A673 (cell line): ENCODE results near the gene IQGAP3. TPM values are rescaled to one million over a fixed set of nuclear protein-coding genes. Genes with fewer than 3 reads are reported as not detected.

Source experiments
- BruUV-seq: library from RNA; stranded (reverse); fragments of 400-500 nt; replicated peaks from 2 replicates; lab custom pipeline; 2021; lab: Mats Ljungman, UMichigan
- CTCF ChIA-PET: fragments of 300-600 bp; sonication (Branson Sonifier 250); formaldehyde crosslinking; loops from one replicate; lab custom pipeline; 2022; ENCODE audit warnings: antibody characterized with exemption; lab: Charles Lee
- POLR2A ChIA-PET: fragments of 300-600 bp; sonication (Branson Sonifier 250); formaldehyde crosslinking; loops from one replicate; lab custom pipeline; 2022; ENCODE audit warnings: antibody characterized with exemption; ENCODE audit not compliant: low non-redundant PET; lab: Charles Lee
- DNase-seq: peaks from one replicate; pipeline ENCODE4 v3.0.0-alpha.2; 2015; ENCODE audit warnings: low spot score
- H3K27ac ChIP-seq: fragments of 200-600 bp; sonication (generic); 2 replicates; pipeline ENCODE4 v1.5.1; 2016; ENCODE audit warnings: mixed run types, low read depth, mild to moderate bottlenecking, mixed read lengths, antibody characterized with exemption, low read length; ENCODE audit not compliant: poor library complexity, severe bottlenecking
- H3K27me3 ChIP-seq: fragments of 200-600 bp; sonication (generic); replicated peaks from 2 replicates; pipeline ENCODE4 v1.6.1; 2017; ENCODE audit warnings: mixed run types, low read depth, mild to moderate bottlenecking, mixed read lengths, antibody characterized with exemption, low read length; ENCODE audit not compliant: insufficient read depth, poor library complexity
- H3K36me3 ChIP-seq: fragments of 200-600 bp; sonication (generic); 2 replicates; pipeline ENCODE4 v1.6.1; 2016; ENCODE audit warnings: mixed run types, mild to moderate bottlenecking, mixed read lengths, antibody characterized with exemption, low read length; ENCODE audit not compliant: insufficient read depth, poor library complexity, severe bottlenecking
- H3K4me1 ChIP-seq: fragments of 200-600 bp; sonication (generic); 2 replicates; pipeline ENCODE4 v1.6.1; 2017; ENCODE audit warnings: mixed run types, mild to moderate bottlenecking, mixed read lengths, antibody characterized with exemption, low read length; ENCODE audit not compliant: insufficient read depth, poor library complexity, severe bottlenecking
- H3K4me3 ChIP-seq: fragments of 200-600 bp; sonication (generic); 2 replicates; pipeline ENCODE4 v1.5.1; 2016; ENCODE audit warnings: low read depth, mixed run types, mild to moderate bottlenecking, mixed read lengths, low read length; ENCODE audit not compliant: poor library complexity, severe bottlenecking
- H3K9me3 ChIP-seq: fragments of 200-600 bp; sonication (generic); 2 replicates; pipeline ENCODE4 v1.6.1; 2016; ENCODE audit warnings: mixed run types, low read depth, mild to moderate bottlenecking, mixed read lengths, antibody characterized with exemption, low read length; ENCODE audit not compliant: poor library complexity, severe bottlenecking
- CTCF ChIP-seq: fragments of 300-800, 200-600 bp; sonication (generic); conservative IDR thresholded peaks from 2 replicates; pipeline ENCODE4 v1.5.1; 2017; ENCODE audit warnings: low read depth, mild to moderate bottlenecking, antibody characterized with exemption, low read length, moderate library complexity, mixed read lengths
- EZH2 ChIP-seq: fragments of 200-600 bp; sonication (generic); IDR thresholded peaks from 2 replicates; pipeline ENCODE4 v1.6.1; 2017; ENCODE audit warnings: borderline replicate concordance, low read depth, mild to moderate bottlenecking, mixed read lengths, antibody characterized with exemption, low read length; ENCODE audit not compliant: poor library complexity, severe bottlenecking
- intact Hi-C: fragments of 100-400 bp; cut with micrococcal nuclease; formaldehyde crosslinking; loops from one replicate; pipeline ENCODE4 v1.10.0; 2022; ENCODE audit not compliant: unreplicated experiment
- total RNA-seq: library from RNA; stranded (reverse); gene quantifications from 2 replicates; pipeline ENCODE4 v1.2.3, GENCODE V29; 2021

IQGAP3 gene
- total RNA-seq, 1 experiment from 2014 or later: 37.5 TPM

GRCh38 chr1:156581661-156582387, 9.5 kb upstream of the IQGAP3 start:
- POLR2A ChIA-PET: interaction anchor here (0.6 kb wide), 1 partner anchor 55 kb away, joined by 6 read pairs; no protein-coding TSS in a partner anchor
- no TSS peak for BruUV-seq
- Histone ChIP-seq H3K4me1 (no peaks in the 10 kb centered on the region), H3K27me3 (no peaks in the 10 kb centered on the region), H3K9me3 (no peaks in the 10 kb centered on the region), H3K36me3 (no peaks in the 10 kb centered on the region), H3K27ac (no peak overlapping the region), H3K4me3 (no peak overlapping the region)
- intact Hi-C loops: loop anchor here (5.0 kb wide), 1 partner anchor 95 kb away; the partner anchor contains the start of gene NES
- CTCF ChIA-PET: no interaction called here
- no peak for DNase-seq
- TF ChIP-seq CTCF (no peak), EZH2 (no peak)

GRCh38 chr1:156579472-156579871, 7.1 kb upstream of the IQGAP3 start, which contains the start of gene TTC24:
Gene TTC24, plus strand, starts transcription at chr1:156579723. Its CDS starts 1,642 bp downstream, at chr1:156581365.
- BruUV-seq: no TSS peak
- TF ChIP-seq CTCF (no peak), EZH2 (no peak)
- POLR2A ChIA-PET: no interaction called here
- H3K9me3 ChIP-seq: no peaks in the 10 kb centered on the region
- no peak for DNase-seq
- no peak within 1 kb of the TSS for H3K27ac ChIP-seq
- no peaks in the 10 kb centered on the region for H3K4me1 ChIP-seq
- intact Hi-C loops: no loop called here
- no peak within 1 kb of the TSS for H3K4me3 ChIP-seq
- no peaks in the 10 kb centered on the region for H3K36me3 ChIP-seq
- CTCF ChIA-PET: interaction anchor here (0.6 kb wide), 1 partner anchor 487 kb away, joined by 3 read pairs; no protein-coding TSS in a partner anchor
- no peaks in the 10 kb centered on the region for H3K27me3 ChIP-seq

GRCh38 chr1:156578055-156578454, 5.7 kb upstream of the IQGAP3 start:
- DNase-seq: no peak
- TF ChIP-seq CTCF (no peak), EZH2 (no peak)
- intact Hi-C loops: no loop called here
- no peaks in the 10 kb centered on the region for H3K36me3 ChIP-seq
- CTCF ChIA-PET: no interaction called here
- no TSS peak for BruUV-seq
- no peaks in the 10 kb centered on the region for H3K9me3 ChIP-seq
- H3K27ac ChIP-seq: no peak overlapping the region
- no peaks in the 10 kb centered on the region for H3K4me1 ChIP-seq
- no peak overlapping the region for H3K4me3 ChIP-seq
- POLR2A ChIA-PET: interaction anchor here (0.7 kb wide), 1 partner anchor 169 kb away, joined by 4 read pairs; no protein-coding TSS in a partner anchor
- H3K27me3 ChIP-seq: no peaks in the 10 kb centered on the region
